H9 (cell line): ENCODE data around the gene ZFPL1. TPM values are rescaled to one million over a fixed set of nuclear protein-coding genes. Genes with fewer than 3 reads are reported as not detected.
A peak's percentile ranks its signal among the peaks of the same experiment; 100 is the strongest.

ENCODE experiments used
- DNase-seq: peaks from one replicate; pipeline ENCODE4 v3.0.0-alpha.2; 2017
- H2AFZ ChIP-seq: one replicate; pipeline ENCODE4 v1.6.1; 2013; ENCODE audit warnings: mild to moderate bottlenecking, low read length, control low read depth, moderate library complexity
- H2AK5ac ChIP-seq: 2 replicates; pipeline ENCODE4 v1.6.1; 2013; ENCODE audit warnings: low read length, control low read depth, mixed read lengths; ENCODE audit not compliant: insufficient read length
- H2BK120ac ChIP-seq: one replicate; pipeline ENCODE4 v1.6.1; 2013; ENCODE audit warnings: low read depth, mild to moderate bottlenecking, low read length, control low read depth, inconsistent platforms; ENCODE audit not compliant: poor library complexity, severe bottlenecking
- H2BK12ac ChIP-seq: 2 replicates; pipeline ENCODE4 v1.6.1; 2013; ENCODE audit warnings: low read length, control low read depth, mixed read lengths, low read depth; ENCODE audit not compliant: insufficient read length
- H2BK15ac ChIP-seq: 2 replicates; pipeline ENCODE4 v1.6.1; 2013; ENCODE audit warnings: low read depth, low read length, control low read depth
- H2BK20ac ChIP-seq: one replicate; pipeline ENCODE4 v1.6.1; 2013; ENCODE audit warnings: low read depth, mild to moderate bottlenecking, low read length, control low read depth, inconsistent platforms; ENCODE audit not compliant: poor library complexity, severe bottlenecking
- H2BK5ac ChIP-seq: 2 replicates; pipeline ENCODE4 v1.6.1; 2013; ENCODE audit warnings: low read length, control low read depth, mixed read lengths; ENCODE audit not compliant: insufficient read length
- H3K14ac ChIP-seq: 2 replicates; pipeline ENCODE4 v1.6.1; 2013; ENCODE audit warnings: low read length, control low read depth; ENCODE audit not compliant: insufficient read depth
- H3K18ac ChIP-seq: 2 replicates; pipeline ENCODE4 v1.6.1; 2013; ENCODE audit warnings: low read depth, mild to moderate bottlenecking, mixed read lengths, low read length, control low read depth; ENCODE audit not compliant: insufficient read length
- H3K23ac ChIP-seq: 2 replicates; pipeline ENCODE4 v1.6.1; 2013; ENCODE audit warnings: low read length, control low read depth, mixed read lengths, low read depth; ENCODE audit not compliant: insufficient read length
- H3K23me2 ChIP-seq: 2 replicates; pipeline ENCODE4 v1.6.1; 2013; ENCODE audit warnings: low read depth, mild to moderate bottlenecking, mixed read lengths, low read length, control low read depth; ENCODE audit not compliant: insufficient read length, poor library complexity, severe bottlenecking
- H3K27ac ChIP-seq: 2 replicates; pipeline ENCODE4 v1.5.1; 2013; ENCODE audit warnings: low read length, control low read depth, mixed read lengths, low read depth; ENCODE audit not compliant: insufficient read length
- H3K27me3 ChIP-seq: 2 replicates; pipeline ENCODE4 v1.6.1; 2013; ENCODE audit warnings: low read length, control low read depth, inconsistent platforms; ENCODE audit not compliant: insufficient read depth
- H3K4ac ChIP-seq: 2 replicates; pipeline ENCODE4 v1.6.1; 2013; ENCODE audit warnings: low read depth, mild to moderate bottlenecking, control low read depth, inconsistent platforms, low read length, moderate library complexity
- H3K4me1 ChIP-seq: 2 replicates; pipeline ENCODE4 v1.6.1; 2013; ENCODE audit warnings: low read length, control low read depth, inconsistent platforms; ENCODE audit not compliant: insufficient read depth
- H3K4me2 ChIP-seq: 2 replicates; pipeline ENCODE4 v1.6.1; 2013; ENCODE audit warnings: low read length, control low read depth, mixed read lengths; ENCODE audit not compliant: insufficient read length, insufficient read depth
- H3K56ac ChIP-seq: 2 replicates; pipeline ENCODE4 v1.6.1; 2013; ENCODE audit warnings: low read depth, mild to moderate bottlenecking, mixed read lengths, low read length, control low read depth; ENCODE audit not compliant: insufficient read length
- H3K79me1 ChIP-seq: 2 replicates; pipeline ENCODE4 v1.6.1; 2013; ENCODE audit warnings: low read depth, mild to moderate bottlenecking, moderate library complexity, low read length, control low read depth, inconsistent platforms; ENCODE audit not compliant: insufficient read depth, poor library complexity, severe bottlenecking
- H3K79me2 ChIP-seq: 2 replicates; pipeline ENCODE4 v1.6.1; 2013; ENCODE audit warnings: low read length, control low read depth, inconsistent platforms; ENCODE audit not compliant: insufficient read depth
- H3K9ac ChIP-seq: 2 replicates; pipeline ENCODE4 v1.6.1; 2013; ENCODE audit warnings: low read length, control low read depth, mixed read lengths; ENCODE audit not compliant: insufficient read length; ENCODE audit errors: extremely low read depth
- H3K9me3 ChIP-seq: one replicate; pipeline ENCODE4 v1.6.1; 2013; ENCODE audit warnings: low read depth, low read length, inconsistent platforms; ENCODE audit not compliant: control insufficient read depth
- H3T11ph ChIP-seq: one replicate; pipeline ENCODE4 v1.6.1; 2013; ENCODE audit warnings: mild to moderate bottlenecking, low read length, control low read depth, inconsistent platforms
- H4K20me1 ChIP-seq: one replicate; pipeline ENCODE4 v1.6.1; 2013; ENCODE audit not compliant: control insufficient read depth, insufficient read length, insufficient read depth
- H4K5ac ChIP-seq: 2 replicates; pipeline ENCODE4 v1.6.1; 2013; ENCODE audit warnings: low read depth, mild to moderate bottlenecking, mixed read lengths, low read length, control low read depth; ENCODE audit not compliant: insufficient read length
- H4K8ac ChIP-seq: replicated peaks from 2 replicates; pipeline ENCODE4 v1.6.1; 2013; ENCODE audit warnings: low read length, control low read depth, mixed read lengths, low read depth; ENCODE audit not compliant: insufficient read length
- H4K91ac ChIP-seq: 2 replicates; pipeline ENCODE4 v1.6.1; 2013; ENCODE audit warnings: low read depth, mild to moderate bottlenecking, moderate library complexity, mixed read lengths, low read length, control low read depth; ENCODE audit not compliant: insufficient read length
- H3K27ac Mint-ChIP-seq, 3 experiments: 2 replicates in 2 of 3; 3 replicates in 1 of 3; pipeline ENCODE4 v1.8.0; 2020 to 2021; ENCODE audit warnings: mixed read lengths in 3 of 3, mild to moderate bottlenecking in 1 of 3, moderate library complexity in 1 of 3
- H3K27me3 Mint-ChIP-seq: 2 replicates; pipeline ENCODE4 v1.8.0; 2021; ENCODE audit warnings: low read depth, mild to moderate bottlenecking, moderate library complexity, mixed read lengths
- H3K36me3 Mint-ChIP-seq, 3 experiments: 2 replicates in 2 of 3; 3 replicates in 1 of 3; pipeline ENCODE4 v1.8.0; 2020 to 2021; ENCODE audit warnings: low read depth in 3 of 3, mixed read lengths in 3 of 3; ENCODE audit not compliant: insufficient read depth in 1 of 3
- H3K4me1 Mint-ChIP-seq, 2 experiments: 2 replicates each; pipeline ENCODE4 v1.8.0; 2020; ENCODE audit warnings: mixed read lengths in 2 of 2
- H3K4me3 Mint-ChIP-seq, 2 experiments: 2 replicates in 1 of 2; 3 replicates in 1 of 2; pipeline ENCODE4 v1.8.0; 2020 to 2021; ENCODE audit warnings: mild to moderate bottlenecking in 2 of 2, mixed read lengths in 2 of 2, moderate library complexity in 1 of 2
- H3K9me3 Mint-ChIP-seq, 2 experiments: 2 replicates in 1 of 2; 3 replicates in 1 of 2; pipeline ENCODE4 v1.8.0; 2020; ENCODE audit warnings: mild to moderate bottlenecking in 2 of 2, mixed read lengths in 2 of 2, moderate library complexity in 1 of 2
- WGBS: extraction: QIAGEN DNeasy Blood & Tissue Kit; methylation state at CpG from one replicate; pipeline ENCODE4 v1.1.7; 2013; ENCODE audit warnings: missing lambda C conversion rate, low lambda C conversion rate, mixed read lengths; ENCODE audit not compliant: insufficient read length; ENCODE audit errors: extremely low coverage; 5-methylcytosine and 5-hydroxymethylcytosine counted together
- total RNA-seq: library from RNA; stranded (reverse); gene quantifications from 2 replicates; pipeline ENCODE4 v1.2.1, GENCODE V29; 2021
- TF ChIP-seq, protein P1 (sequence below): fragments of 200-600 bp; sonication (generic); conservative IDR thresholded peaks from 3 replicates; pipeline ENCODE4 v1.8.0; 2021; ENCODE audit warnings: antibody characterized with exemption, mild to moderate bottlenecking

ZFPL1 gene
- total RNA-seq, 1 experiment from 2014 or later = 24.2 TPM

GRCh38 chr11:65111159-65111743 lies 27.2 kb downstream of the ZFPL1 start:
- Histone ChIP-seq H4K91ac (no peak overlapping the region), H3K56ac (no peak overlapping the region), H2AK5ac (no peak overlapping the region), H3K27me3 (no peaks in the 10 kb centered on the region), H3K9ac (no peak overlapping the region), H3K27ac (no peak overlapping the region), H2BK15ac (no peak overlapping the region), H2AFZ (no peak overlapping the region), H3K79me1 (no peaks in the 10 kb centered on the region), H4K20me1 (no peaks in the 10 kb centered on the region), H3K18ac (no peak overlapping the region), H3K23ac (no peak overlapping the region), H3K79me2 (no peaks in the 10 kb centered on the region), H2BK12ac (no peak overlapping the region), H3K14ac (no peak overlapping the region; the same call in 1 of the 2 replicates), H2BK5ac (no peak overlapping the region), H4K8ac (no peak overlapping the region), H3K4me2 (peak overlapping the region; percentile 56), H4K5ac (no peak overlapping the region), H3K4me1 (no peaks in the 10 kb centered on the region), H3K4ac (no peak overlapping the region), H2BK20ac (no peak overlapping the region), H2BK120ac (no peak overlapping the region), H3T11ph (no peak overlapping the region), H3K9me3 (no peaks in the 10 kb centered on the region), H3K23me2 (peaks cover 13% of the 10 kb centered on the region)
- no peaks in the 10 kb centered on the region for H3K27me3 Mint-ChIP-seq
- H3K27ac Mint-ChIP-seq = peak overlapping the region in 2 of 3 experiments; percentile 23 to 49; a peak in 3 of 7 replicates
- H3K4me3 Mint-ChIP-seq = peak overlapping the region; percentile 82 to 99
- no peaks in the 10 kb centered on the region for H3K9me3 Mint-ChIP-seq
- H3K4me1 Mint-ChIP-seq = peaks cover 15 to 19% of the 10 kb centered on the region in 2 experiments
- TF ChIP-seq, protein P1, sequence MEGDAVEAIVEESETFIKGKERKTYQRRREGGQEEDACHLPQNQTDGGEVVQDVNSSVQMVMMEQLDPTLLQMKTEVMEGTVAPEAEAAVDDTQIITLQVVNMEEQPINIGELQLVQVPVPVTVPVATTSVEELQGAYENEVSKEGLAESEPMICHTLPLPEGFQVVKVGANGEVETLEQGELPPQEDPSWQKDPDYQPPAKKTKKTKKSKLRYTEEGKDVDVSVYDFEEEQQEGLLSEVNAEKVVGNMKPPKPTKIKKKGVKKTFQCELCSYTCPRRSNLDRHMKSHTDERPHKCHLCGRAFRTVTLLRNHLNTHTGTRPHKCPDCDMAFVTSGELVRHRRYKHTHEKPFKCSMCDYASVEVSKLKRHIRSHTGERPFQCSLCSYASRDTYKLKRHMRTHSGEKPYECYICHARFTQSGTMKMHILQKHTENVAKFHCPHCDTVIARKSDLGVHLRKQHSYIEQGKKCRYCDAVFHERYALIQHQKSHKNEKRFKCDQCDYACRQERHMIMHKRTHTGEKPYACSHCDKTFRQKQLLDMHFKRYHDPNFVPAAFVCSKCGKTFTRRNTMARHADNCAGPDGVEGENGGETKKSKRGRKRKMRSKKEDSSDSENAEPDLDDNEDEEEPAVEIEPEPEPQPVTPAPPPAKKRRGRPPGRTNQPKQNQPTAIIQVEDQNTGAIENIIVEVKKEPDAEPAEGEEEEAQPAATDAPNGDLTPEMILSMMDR = no peak
- H3K36me3 Mint-ChIP-seq = peaks cover 2 to 28% (median 17%) of the 10 kb centered on the region in 3 experiments; a peak in 6 of 7 replicates
- no CpG with 5 or more reads among the region's 31 CpGs for WGBS
- no peak for DNase-seq
